EH (cell line): ENCODE results near the gene KRT4.
A peak's percentile ranks its signal among the peaks of the same experiment; 100 is the strongest.
"Not testable (repeated sequence)": the region's sequence is repeated elsewhere in the genome, so short reads cannot be mapped to it uniquely, and the experiment has no call there.

Source experiments
- DNase-seq: peaks from one replicate; pipeline ENCODE4 v3.0.0-alpha.2; 2015; ENCODE audit warnings: low read depth

KRT4 gene

DNA sequence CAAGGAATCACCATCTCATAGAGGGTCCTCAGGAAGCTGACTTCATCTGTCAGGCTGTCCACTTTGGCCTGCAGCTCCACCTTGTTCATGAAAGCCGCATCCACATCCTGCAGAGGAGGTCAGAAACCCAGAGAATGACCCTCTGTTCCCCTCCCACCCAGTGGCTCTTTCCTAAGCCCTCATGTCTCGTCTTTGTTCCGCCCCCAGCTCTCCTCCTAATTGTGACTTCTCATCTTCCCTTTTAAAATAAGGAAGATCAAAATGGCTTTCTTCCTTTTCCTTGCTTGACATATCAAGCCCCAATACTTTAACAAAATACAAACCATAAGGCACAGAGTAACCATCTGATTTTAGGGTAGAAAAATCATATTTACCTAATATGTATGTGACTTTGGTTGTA, 41.1 kb downstream of the KRT4 start:
- no peak for DNase-seq

- peak; percentile 13 for DNase-seq
Measured at GRCh38 chr12:52772188-52772587, 41.7 kb downstream of the KRT4 start.

- DNase-seq = no peak
Measured at GRCh38 chr12:52771505-52771904, 42.4 kb downstream of the KRT4 start.

- no peak for DNase-seq
Measured at GRCh38 chr12:52771088-52771487, 42.8 kb downstream of the KRT4 start.

GRCh38 chr12:52769946-52770345, 44.0 kb downstream of the KRT4 start:
- no peak for DNase-seq

DNA sequence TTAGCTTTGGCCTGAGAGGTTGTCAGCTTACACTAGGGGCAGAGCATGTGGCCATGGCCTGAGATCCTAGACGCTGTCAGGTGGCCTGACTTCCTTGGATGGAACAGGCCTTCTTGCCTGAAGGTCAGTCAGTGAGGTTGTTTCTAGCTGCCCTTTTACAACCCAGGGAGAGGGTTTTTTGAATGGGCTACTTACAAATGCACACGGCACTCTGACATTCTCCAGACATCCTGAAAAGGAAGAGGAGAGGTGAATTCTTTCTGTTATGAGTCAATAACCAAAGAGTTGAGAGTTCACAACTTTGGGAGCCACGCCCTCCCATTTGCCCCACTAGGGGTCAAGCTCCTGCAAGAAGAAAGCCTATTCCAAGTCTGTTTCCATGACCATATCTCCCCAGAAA, 44.6 kb downstream of the KRT4 start:
- DNase-seq = no peak

GRCh38 chr12:52768479-52769200, 45.3 kb downstream of the KRT4 start:
- no peak for DNase-seq

DNA sequence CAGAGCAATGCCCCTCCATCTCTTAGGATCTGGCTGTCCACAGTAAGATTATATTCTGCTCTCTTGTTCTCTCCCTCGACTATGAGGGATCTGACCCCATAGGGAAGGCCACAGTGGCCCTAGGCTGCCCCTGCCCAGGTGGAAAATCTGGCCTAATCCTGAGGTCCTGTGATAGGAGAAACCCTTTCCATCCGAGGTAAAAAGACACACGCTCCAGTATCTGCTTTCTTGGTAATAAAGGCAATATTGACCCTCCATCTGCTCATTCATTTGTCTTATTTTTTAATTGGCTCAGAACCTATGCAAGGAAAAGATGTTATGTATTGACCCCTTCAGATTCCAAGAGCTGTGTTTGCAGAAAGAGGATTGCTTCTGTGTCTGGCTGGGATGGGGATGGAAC, 46.5 kb downstream of the KRT4 start:
- DNase-seq = no peak

- no peak for DNase-seq
Measured at GRCh38 chr12:52767020-52767379, 46.9 kb downstream of the KRT4 start.

DNA sequence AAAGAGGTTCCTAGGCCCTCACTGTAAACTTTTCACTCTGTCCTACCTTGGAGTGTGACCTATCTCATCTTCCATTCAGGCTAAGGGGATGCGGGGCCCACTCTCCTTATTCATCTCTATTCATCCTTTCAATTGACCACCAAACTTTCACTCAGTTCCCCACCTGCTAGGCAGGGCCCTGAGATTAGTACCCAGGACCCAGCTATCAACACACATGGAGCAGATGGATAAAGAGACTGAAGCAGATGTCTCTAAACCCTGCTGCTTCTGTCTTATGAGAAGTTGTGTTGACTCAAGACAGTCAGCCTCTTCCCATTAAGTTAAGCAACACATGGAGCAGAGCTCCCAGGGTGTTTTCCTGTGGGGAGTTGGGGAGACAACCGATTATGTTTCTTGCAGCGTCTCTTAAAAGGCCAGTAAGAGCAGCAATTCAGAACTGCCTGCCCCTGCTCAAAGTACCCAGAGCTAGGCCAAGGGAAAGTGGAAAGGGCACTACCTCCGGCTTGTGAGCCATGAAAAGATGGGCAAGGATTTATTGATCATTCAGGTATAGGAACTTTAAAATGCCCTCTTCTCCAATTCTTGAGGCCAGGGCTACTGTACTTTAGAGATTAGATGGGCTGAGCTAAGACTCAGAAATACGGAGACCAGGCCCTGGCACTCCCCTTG, 47.4 kb downstream of the KRT4 start:
- no peak for DNase-seq

DNA sequence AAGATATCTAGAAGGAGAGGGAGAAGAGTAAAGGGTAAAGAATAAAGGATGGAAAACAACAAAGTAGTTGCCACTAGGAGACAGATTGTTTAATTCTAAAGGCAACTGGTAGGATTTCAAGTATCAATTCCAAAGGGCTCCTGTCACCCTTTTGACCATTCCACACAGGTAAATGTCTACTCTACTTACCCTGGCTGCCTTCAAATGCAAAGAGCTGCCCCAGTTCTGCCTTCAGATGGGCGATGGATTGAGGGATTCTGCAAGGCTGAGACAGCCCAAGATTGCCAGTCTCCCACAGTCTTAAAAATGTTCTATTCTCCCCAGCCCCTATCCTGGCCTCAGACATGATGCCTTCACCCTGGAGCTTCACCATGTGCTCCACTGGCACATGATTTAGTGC, 48.2 kb downstream of the KRT4 start:
- DNase-seq = no peak

DNA sequence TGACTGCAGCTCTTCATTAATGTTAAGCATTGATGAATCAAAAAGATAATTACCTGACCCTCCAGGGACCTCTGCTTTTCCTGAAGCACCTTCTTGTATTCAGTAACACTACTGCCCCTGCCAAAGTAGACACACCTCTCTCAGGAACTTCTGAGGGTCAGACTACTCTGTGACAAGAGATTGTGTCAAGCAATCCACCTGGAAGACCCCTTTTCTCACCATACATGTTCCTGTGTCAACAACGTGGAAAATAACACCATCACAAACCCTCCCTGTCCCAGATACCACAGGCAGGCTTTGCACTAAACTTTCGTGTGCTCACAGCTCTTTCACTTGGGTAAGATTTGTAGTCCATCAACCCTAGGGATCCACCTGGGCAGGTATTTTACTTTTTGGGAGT, 49.9 kb downstream of the KRT4 start:
- DNase-seq = no peak

DNA sequence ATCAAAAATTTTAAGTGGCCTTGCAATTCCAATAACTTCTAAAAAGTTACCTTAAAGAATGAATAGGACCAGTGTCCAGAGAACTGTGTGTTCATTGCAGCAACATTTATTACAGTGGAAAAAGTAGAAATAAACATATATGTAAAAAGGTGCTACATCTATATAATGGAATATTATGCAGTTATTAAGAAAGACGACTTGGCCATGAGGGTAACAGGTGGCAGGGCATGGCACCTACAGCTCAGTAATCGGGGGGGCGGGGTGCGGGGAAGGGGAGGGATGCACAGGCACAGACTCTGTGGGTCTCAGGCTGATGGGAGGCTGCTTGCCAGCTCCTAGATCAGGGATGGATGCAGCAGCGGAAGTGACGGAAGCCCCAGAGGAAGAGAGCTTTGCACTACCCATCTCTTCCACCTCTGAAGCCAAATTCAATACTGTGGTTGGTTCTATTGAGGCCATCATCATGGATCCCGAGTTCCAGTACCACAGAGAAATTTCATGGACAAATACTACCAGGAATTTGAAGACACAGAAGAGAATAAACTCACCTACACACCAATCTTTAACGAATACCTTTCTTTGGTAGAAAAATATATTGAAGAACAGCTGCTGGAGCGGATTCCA, 50.8 kb downstream of the KRT4 start:
- no peak for DNase-seq

GRCh38 chr12:52761802-52762201, 52.1 kb downstream of the KRT4 start:
- DNase-seq = no peak

DNA sequence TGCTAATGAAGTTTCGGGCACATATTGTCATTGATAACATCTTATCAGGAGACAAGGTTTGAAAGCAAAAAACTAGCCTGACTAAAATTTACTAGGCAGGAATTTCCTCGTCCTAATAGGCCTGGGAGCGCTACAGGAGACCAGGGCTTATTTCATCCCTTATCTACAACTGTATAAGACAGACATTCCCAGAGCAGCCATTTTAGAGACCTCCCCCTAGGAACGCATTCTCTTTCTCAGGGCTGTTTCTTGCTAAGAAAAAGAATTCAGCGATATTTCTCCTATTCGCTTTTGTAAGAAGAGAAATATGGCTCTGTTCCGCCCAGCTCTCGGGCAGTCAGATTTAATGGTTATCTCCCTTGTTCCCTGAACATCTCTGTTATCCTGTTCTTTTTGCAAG, 52.7 kb downstream of the KRT4 start:
- DNase-seq = not testable (repeated sequence)

DNA sequence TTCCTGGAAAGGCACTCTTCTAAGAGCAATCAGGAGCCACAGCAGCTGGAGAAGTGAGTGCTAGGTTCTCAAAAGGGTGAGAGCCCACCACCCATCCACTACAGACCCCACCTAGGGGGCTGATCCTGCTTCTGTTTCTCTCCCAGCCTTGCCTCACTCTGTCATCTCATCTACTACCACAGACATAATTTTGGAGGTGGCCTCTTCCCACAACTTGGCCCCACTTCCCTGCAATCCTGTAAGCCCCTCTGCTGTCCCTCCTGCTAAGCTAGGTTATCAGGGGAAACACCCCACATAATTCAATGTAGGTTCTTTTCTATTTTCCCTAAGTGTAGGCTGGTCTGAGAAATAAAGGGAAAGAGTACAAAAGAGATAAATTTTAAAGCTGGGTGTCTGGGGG, 53.3 kb downstream of the KRT4 start:
- no peak for DNase-seq

GRCh38 chr12:52759695-52760094, 54.2 kb downstream of the KRT4 start:
- no peak for DNase-seq

DNA sequence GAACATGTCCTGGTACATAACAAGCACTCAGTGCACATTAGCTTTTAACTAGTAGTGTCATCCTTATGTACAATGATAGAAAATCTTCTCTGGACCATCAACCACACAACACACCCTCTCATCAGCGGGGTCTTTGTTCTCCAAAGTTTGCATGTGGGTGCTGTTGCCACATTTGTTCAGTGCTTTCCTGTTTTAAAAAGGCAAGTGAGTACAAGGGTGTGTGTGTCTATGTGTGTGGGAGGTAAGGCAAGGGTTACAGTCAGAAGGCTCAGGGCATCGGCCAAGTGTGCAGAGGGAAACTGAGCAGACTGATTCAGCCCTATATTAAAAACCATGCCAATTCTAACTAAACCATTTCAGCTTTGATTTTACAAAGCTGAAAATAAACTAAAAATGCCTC, 54.7 kb downstream of the KRT4 start:
- no peak for DNase-seq

- no peak for DNase-seq
Measured at GRCh38 chr12:52757449-52758176, 56.3 kb downstream of the KRT4 start.
